HG03575 (cell line): ENCODE data around the gene OR5H14.
"Not testable (repeated sequence)": the region's sequence is repeated elsewhere in the genome, so short reads cannot be mapped to it uniquely, and the experiment has no call there.

Experiments
- ATAC-seq: cut with Tn5 transposase; IDR thresholded peaks from one replicate; pipeline ENCODE4 v1.9.1; 2021; ENCODE audit not compliant: unreplicated experiment, insufficient number of reproducible peaks, low FRiP score; ENCODE audit errors: extremely low read depth

Gene OR5H14

GRCh38 chr3:98147179-98147578, at the start of gene OR5H14:
Gene OR5H14, plus strand, starts transcription at chr3:98147479. Its CDS starts 1,907 bp downstream, at chr3:98149386.
- no peak for ATAC-seq

GRCh38 chr3:98099848-98100247, 47.4 kb upstream of the OR5H14 start:
- no peak for ATAC-seq

- ATAC-seq, result no peak
Observed at GRCh38 chr3:98108162-98108561, 39.1 kb upstream of the OR5H14 start.

- ATAC-seq, result no peak
Observed at GRCh38 chr3:98109807-98110549, 37.3 kb upstream of the OR5H14 start.

- no peak for ATAC-seq
Observed at GRCh38 chr3:98110550-98110908, 36.8 kb upstream of the OR5H14 start.

GRCh38 chr3:98114264-98114663, 33.0 kb upstream of the OR5H14 start:
- no peak for ATAC-seq

GRCh38 chr3:98115717-98116116, 31.6 kb upstream of the OR5H14 start:
- ATAC-seq, result no peak

- no peak for ATAC-seq
Observed at GRCh38 chr3:98130421-98130820, 16.9 kb upstream of the OR5H14 start, which contains the start of gene OR5H1. Gene OR5H1, plus strand, starts transcription at chr3:98130721. Its CDS starts 1,977 bp downstream, at chr3:98132698.

GRCh38 chr3:98136631-98137030, 10.6 kb upstream of the OR5H14 start:
- ATAC-seq, result no peak

- ATAC-seq, result not testable (repeated sequence)
Observed at GRCh38 chr3:98137826-98138557, 9.3 kb upstream of the OR5H14 start.

GRCh38 chr3:98140531-98140930, 6.7 kb upstream of the OR5H14 start:
- no peak for ATAC-seq

GRCh38 chr3:98148751-98149150, 1.5 kb downstream of the OR5H14 start:
- ATAC-seq, result no peak

GRCh38 chr3:98149456-98149855, 2.2 kb downstream of the OR5H14 start:
- ATAC-seq, result not testable (repeated sequence)

- ATAC-seq, result no peak
Observed at GRCh38 chr3:98151241-98151640, 4.0 kb downstream of the OR5H14 start.

- no peak for ATAC-seq
Observed at GRCh38 chr3:98166396-98166795, 19.1 kb downstream of the OR5H14 start, which contains the start of gene OR5H15. Gene OR5H15, plus strand, starts transcription at chr3:98166696. Its CDS starts 2,004 bp downstream, at chr3:98168700.

- no peak for ATAC-seq
Observed at GRCh38 chr3:98171071-98171470, 23.8 kb downstream of the OR5H14 start.

GRCh38 chr3:98172621-98173020, 25.3 kb downstream of the OR5H14 start:
- ATAC-seq, result no peak

- ATAC-seq, result no peak
Observed at GRCh38 chr3:98180319-98180890, 33.1 kb downstream of the OR5H14 start.

- ATAC-seq, result no peak
Observed at GRCh38 chr3:98182196-98182595, 34.9 kb downstream of the OR5H14 start.

- no peak for ATAC-seq
Observed at GRCh38 chr3:98185180-98185579, 37.9 kb downstream of the OR5H14 start.
